ENCODE measurements around the gene LGR4. TPM values are rescaled to one million over a fixed set of nuclear protein-coding genes. Genes with fewer than 3 reads are reported as not detected.
A peak's percentile ranks its signal among the peaks of the same experiment; 100 is the strongest.

The LGR4 gene
- total RNA-seq, 4 donors from 2014 or later, result 26.5 to 51.3 (median 31.9) TPM

DNA sequence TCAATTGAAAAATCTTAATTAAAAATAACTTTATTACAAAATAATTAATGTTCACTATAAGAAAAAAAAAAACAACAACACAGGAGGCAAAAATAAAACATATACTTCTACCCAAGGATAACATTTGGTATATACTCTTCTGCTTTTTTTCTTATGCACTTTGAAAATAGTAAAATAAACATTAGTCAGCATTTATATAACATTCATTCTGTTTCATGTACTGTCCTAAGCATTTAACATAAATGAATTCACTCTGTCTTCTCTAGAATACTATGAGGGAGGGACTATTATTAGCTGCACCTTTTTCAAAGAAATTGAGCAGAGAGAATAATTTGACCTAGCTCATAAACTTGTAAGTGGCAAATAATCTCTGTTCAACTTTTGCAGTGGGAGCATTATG, 61.3 kb downstream of the LGR4 start:
- H3K9me3 ChIP-seq, result no peaks in the 10 kb centered on the region
- peaks cover 0 to 16% (median 2%) of the 10 kb centered on the region in 4 donors for H3K4me1 ChIP-seq
- no peak overlapping the region for H3K27ac ChIP-seq
- no peak overlapping the region for H3K4me3 ChIP-seq
- no peaks in the 10 kb centered on the region for H3K36me3 ChIP-seq
- DNase-seq (ENCODE audit: low spot score in 2 of 2), result no peak
- H3K27me3 ChIP-seq, result no peaks in the 10 kb centered on the region
- TF ChIP-seq, protein P1, sequence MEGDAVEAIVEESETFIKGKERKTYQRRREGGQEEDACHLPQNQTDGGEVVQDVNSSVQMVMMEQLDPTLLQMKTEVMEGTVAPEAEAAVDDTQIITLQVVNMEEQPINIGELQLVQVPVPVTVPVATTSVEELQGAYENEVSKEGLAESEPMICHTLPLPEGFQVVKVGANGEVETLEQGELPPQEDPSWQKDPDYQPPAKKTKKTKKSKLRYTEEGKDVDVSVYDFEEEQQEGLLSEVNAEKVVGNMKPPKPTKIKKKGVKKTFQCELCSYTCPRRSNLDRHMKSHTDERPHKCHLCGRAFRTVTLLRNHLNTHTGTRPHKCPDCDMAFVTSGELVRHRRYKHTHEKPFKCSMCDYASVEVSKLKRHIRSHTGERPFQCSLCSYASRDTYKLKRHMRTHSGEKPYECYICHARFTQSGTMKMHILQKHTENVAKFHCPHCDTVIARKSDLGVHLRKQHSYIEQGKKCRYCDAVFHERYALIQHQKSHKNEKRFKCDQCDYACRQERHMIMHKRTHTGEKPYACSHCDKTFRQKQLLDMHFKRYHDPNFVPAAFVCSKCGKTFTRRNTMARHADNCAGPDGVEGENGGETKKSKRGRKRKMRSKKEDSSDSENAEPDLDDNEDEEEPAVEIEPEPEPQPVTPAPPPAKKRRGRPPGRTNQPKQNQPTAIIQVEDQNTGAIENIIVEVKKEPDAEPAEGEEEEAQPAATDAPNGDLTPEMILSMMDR (IDR thresholded peaks at IDR 0.05), result no peak
- TF ChIP-seq POLR2A (IDR thresholded peaks at IDR 0.05) (no peak), EP300 (IDR thresholded peaks at IDR 0.05) (no peak)

DNA sequence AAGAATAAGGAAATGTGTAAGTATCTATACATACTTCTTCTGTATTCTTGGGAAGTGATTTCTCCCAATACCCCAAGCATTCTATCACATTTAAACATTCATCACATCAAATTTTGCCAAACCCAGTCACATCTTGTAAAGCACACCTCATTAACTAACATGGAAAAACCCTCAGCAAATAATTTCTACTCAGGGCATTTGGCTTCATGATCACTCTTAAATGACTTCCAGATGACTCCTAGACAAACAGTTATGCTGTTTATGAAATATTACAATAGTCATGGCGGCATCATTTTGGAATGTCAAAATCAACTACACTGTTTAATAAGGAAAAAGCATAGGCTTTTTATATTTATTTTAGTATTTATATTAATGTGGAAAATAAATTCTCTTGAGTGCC, 62.3 kb downstream of the LGR4 start:
- Histone ChIP-seq H3K36me3 (no peaks in the 10 kb centered on the region), H3K27me3 (no peaks in the 10 kb centered on the region), H3K4me3 (no peak overlapping the region), H3K4me1 (peaks cover 0 to 19% (median 3%) of the 10 kb centered on the region in 4 donors), H3K9me3 (no peaks in the 10 kb centered on the region), H3K27ac (no peak overlapping the region)
- no peak for DNase-seq (ENCODE audit: low spot score in 2 of 2)
- TF ChIP-seq, protein P1 (IDR thresholded peaks at IDR 0.05), result no peak
- no peak for TF ChIP-seq POLR2A (IDR thresholded peaks at IDR 0.05)
- WGBS, 2 donors, result 64 to 65% methylated on average over 1 of the region's 1 CpG

DNA sequence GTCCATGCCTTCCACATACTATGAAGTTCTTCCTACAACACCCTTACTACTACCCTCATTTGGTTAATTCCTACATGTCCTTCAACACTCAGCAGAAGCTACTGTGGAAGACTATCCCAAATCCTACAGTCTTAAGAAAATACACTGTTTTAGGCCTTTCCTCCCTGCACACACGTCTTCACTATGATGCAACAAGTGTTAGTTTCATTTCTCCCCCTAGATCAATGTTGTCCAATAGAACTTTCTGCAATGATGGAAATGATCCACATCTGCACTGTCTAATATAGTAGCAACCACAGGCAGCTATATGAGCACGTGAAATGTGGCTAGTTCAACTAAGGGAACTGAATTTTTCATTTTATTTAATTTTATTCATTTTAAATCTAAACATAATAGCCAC, 62.8 kb downstream of the LGR4 start:
- no peak overlapping the region for H3K4me3 ChIP-seq
- TF ChIP-seq EP300 (IDR thresholded peaks at IDR 0.05) (no peak), POLR2A (IDR thresholded peaks at IDR 0.05) (no peak)
- H3K27ac ChIP-seq, result no peak overlapping the region
- H3K36me3 ChIP-seq, result no peaks in the 10 kb centered on the region
- DNase-seq (ENCODE audit: low spot score in 2 of 2), result no peak
- H3K27me3 ChIP-seq, result no peaks in the 10 kb centered on the region
- 69 to 86% methylated on average over 2 of the region's 2 CpGs for WGBS, 2 donors
- H3K9me3 ChIP-seq, result no peaks in the 10 kb centered on the region
- H3K4me1 ChIP-seq, result peaks cover 0 to 24% (median 3%) of the 10 kb centered on the region in 4 donors

DNA sequence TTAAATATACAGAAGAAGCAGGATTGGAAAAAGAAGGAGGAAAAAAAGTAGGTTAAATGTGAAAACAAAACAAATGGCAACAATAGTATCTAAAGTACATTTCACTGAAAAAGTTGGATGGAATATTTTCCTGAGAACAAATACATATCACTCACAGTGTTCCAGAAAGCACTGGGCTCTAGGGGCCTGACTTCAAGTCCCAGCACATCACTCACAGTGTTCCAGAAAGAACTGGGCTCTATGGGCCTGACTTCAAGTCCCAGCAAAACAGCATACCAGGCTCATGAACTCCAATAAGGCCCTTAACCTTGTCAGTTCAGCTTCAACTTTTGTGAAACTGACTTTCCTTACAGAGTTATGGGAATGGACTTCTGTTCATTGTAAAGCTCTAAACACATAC, 63.5 kb downstream of the LGR4 start:
- Histone ChIP-seq H3K4me1 (peaks cover 0 to 26% (median 3%) of the 10 kb centered on the region in 4 donors), H3K36me3 (no peaks in the 10 kb centered on the region), H3K27ac (peak overlapping the region in 1 of 4 donors; percentile 34), H3K9me3 (no peaks in the 10 kb centered on the region), H3K4me3 (no peak overlapping the region), H3K27me3 (no peaks in the 10 kb centered on the region)
- DNase-seq (ENCODE audit: low spot score in 2 of 2), result no peak
- TF ChIP-seq EP300 (IDR thresholded peaks at IDR 0.05) (no peak), POLR2A (IDR thresholded peaks at IDR 0.05) (no peak)
- TF ChIP-seq, protein P1 (IDR thresholded peaks at IDR 0.05), result no peak

DNA sequence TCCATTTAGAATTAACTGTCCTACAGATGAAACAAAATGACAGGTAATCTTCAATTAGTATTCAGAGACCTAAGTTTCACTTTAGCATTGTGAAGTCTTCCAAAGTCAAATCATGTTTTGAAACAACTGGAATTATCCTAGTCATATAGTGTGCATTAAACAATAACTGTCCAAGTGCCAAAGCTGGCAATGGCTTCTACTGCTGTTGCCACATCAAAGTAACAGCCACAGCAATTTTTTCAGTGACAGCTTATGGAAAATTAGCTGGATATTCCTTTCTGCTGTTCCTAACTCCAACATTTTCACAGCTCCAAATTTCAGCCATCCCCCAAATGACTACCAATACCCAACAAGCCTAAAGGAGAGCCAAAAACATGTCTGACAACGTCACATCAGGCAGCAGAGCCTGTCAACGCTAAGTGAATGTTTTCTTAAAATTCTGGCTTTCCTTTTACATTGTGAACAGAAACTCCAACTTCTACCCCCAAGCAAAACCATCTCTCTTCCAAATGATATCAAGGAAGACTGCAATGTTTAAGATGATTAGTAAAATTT, 64.3 kb downstream of the LGR4 start:
- Histone ChIP-seq H3K27me3 (no peaks in the 10 kb centered on the region), H3K4me3 (no peak overlapping the region), H3K27ac (peak overlapping the region in 1 of 4 donors; percentile 34), H3K9me3 (no peaks in the 10 kb centered on the region), H3K36me3 (no peaks in the 10 kb centered on the region), H3K4me1 (peaks cover 0 to 26% (median 3%) of the 10 kb centered on the region in 4 donors)
- TF ChIP-seq, protein P1 (IDR thresholded peaks at IDR 0.05), result no peak
- no peak for TF ChIP-seq EP300 (IDR thresholded peaks at IDR 0.05)
- no peak for TF ChIP-seq POLR2A (IDR thresholded peaks at IDR 0.05)
- 89 to 95% methylated on average over 2 of the region's 2 CpGs for WGBS, 2 donors
- no peak for DNase-seq (ENCODE audit: low spot score in 2 of 2)

All from tibial nerve (tissue), 4 donors.